CD4-positive, alpha-beta T cell (primary cell): ENCODE measurements around the gene FAM228A. TPM values are rescaled to one million over a fixed set of nuclear protein-coding genes. Genes with fewer than 3 reads are reported as not detected.
A peak's percentile ranks its signal among the peaks of the same experiment; 100 is the strongest.

ENCODE experiments used
- ATAC-seq: fragments of 200-7000 bp; cut with Tn5 transposase; one replicate; pipeline ENCODE4 v1.10.0; 2022; ENCODE audit warnings: mild to moderate bottlenecking; ENCODE audit not compliant: poor library complexity
- CTCF ChIA-PET: fragments of 350-600 bp; sonication (Branson Sonifier 250); formaldehyde crosslinking; loops from one replicate; lab custom pipeline; 2021; ENCODE audit warnings: antibody characterized with exemption, inconsistent platforms; lab: Charles Lee
- POLR2A ChIA-PET: fragments of 350-600 bp; sonication (Branson Sonifier 250); formaldehyde crosslinking; loops from one replicate; lab custom pipeline; 2021; ENCODE audit warnings: antibody characterized with exemption, inconsistent platforms; lab: Charles Lee
- DNase-seq, 14 experiments: peaks; one replicate each; pipeline ENCODE4 v3.0.0-alpha.2; 2013 to 2020; ENCODE audit warnings: mixed read lengths in 2 of 14
- H3K27ac ChIP-seq, 2 donors: one replicate each; pipeline versions ENCODE4 v1.5.1 to v1.7.0; 2013; ENCODE audit warnings: low read length in 2 of 2, low read depth in 1 of 2, mild to moderate bottlenecking in 1 of 2
- H3K27me3 ChIP-seq, 2 experiments: 1 replicate in 1 of 2; 2 replicates in 1 of 2; pipeline versions ENCODE4 v1.6.1 to v1.7.0; 2013; ENCODE audit warnings: low read length in 2 of 2, control low read depth in 1 of 2, mild to moderate bottlenecking in 1 of 2, moderate library complexity in 1 of 2; ENCODE audit not compliant: insufficient read depth in 2 of 2, control insufficient read depth in 1 of 2
- H3K36me3 ChIP-seq: one replicate; pipeline ENCODE4 v1.6.1; 2013; ENCODE audit warnings: low read length, control low read depth; ENCODE audit not compliant: insufficient read depth
- H3K4me1 ChIP-seq: one replicate; pipeline ENCODE4 v1.6.1; 2013; ENCODE audit warnings: low read length, control low read depth; ENCODE audit not compliant: insufficient read depth
- H3K4me3 ChIP-seq: one replicate; pipeline ENCODE4 v1.5.1; 2013; ENCODE audit warnings: mild to moderate bottlenecking, low read length, moderate library complexity
- H3K9me3 ChIP-seq, 2 experiments: 1 replicate in 1 of 2; 2 replicates in 1 of 2; pipeline versions ENCODE4 v1.6.1 to v1.7.0; 2013; ENCODE audit warnings: low read length in 2 of 2, mild to moderate bottlenecking in 2 of 2, control low read depth in 1 of 2, moderate library complexity in 1 of 2; ENCODE audit not compliant: control insufficient read depth in 1 of 2, insufficient read depth in 1 of 2
- H3K27ac Mint-ChIP-seq: one replicate; pipeline ENCODE4 v1.8.0; 2020; ENCODE audit warnings: mixed read lengths
- H3K27me3 Mint-ChIP-seq: one replicate; pipeline ENCODE4 v1.8.0; 2021; ENCODE audit warnings: mixed read lengths
- H3K36me3 Mint-ChIP-seq: one replicate; pipeline ENCODE4 v1.8.0; 2021; ENCODE audit warnings: low read depth, mixed read lengths
- H3K4me1 Mint-ChIP-seq: one replicate; pipeline ENCODE4 v1.8.0; 2021; ENCODE audit warnings: low read depth, mixed read lengths
- H3K4me3 Mint-ChIP-seq: one replicate; pipeline ENCODE4 v1.8.0; 2020; ENCODE audit warnings: mild to moderate bottlenecking, mixed read lengths
- H3K9me3 Mint-ChIP-seq: one replicate; pipeline ENCODE4 v1.8.0; 2020; ENCODE audit warnings: mixed read lengths
- intact Hi-C, 2 experiments: fragments of 100-400 bp; cut with DNase I in 1 of 2; cut with micrococcal nuclease in 1 of 2; formaldehyde crosslinking; loops; one replicate each; pipeline versions ENCODE4 v1.15.1 to v1.9.0; 2023 to 2025; cut with DNase I, micrococcal nuclease
- total RNA-seq, 174 experiments: library from RNA in 2 of 174; stranded (reverse) in 2 of 174; gene quantifications; one replicate each; pipeline ENCODE4 v1.2.3 and lab custom pipeline; 2021 to 2026
- TF ChIP-seq, protein P1 (sequence below): fragments of 200-600 bp; IDR thresholded peaks from one replicate; pipeline ENCODE4 v1.8.0; 2022; ENCODE audit warnings: antibody characterized with exemption, mild to moderate bottlenecking

FAM228A gene
- total RNA-seq, 2 experiments from 2014 or later, result 0.20 to 0.22 TPM

DNA sequence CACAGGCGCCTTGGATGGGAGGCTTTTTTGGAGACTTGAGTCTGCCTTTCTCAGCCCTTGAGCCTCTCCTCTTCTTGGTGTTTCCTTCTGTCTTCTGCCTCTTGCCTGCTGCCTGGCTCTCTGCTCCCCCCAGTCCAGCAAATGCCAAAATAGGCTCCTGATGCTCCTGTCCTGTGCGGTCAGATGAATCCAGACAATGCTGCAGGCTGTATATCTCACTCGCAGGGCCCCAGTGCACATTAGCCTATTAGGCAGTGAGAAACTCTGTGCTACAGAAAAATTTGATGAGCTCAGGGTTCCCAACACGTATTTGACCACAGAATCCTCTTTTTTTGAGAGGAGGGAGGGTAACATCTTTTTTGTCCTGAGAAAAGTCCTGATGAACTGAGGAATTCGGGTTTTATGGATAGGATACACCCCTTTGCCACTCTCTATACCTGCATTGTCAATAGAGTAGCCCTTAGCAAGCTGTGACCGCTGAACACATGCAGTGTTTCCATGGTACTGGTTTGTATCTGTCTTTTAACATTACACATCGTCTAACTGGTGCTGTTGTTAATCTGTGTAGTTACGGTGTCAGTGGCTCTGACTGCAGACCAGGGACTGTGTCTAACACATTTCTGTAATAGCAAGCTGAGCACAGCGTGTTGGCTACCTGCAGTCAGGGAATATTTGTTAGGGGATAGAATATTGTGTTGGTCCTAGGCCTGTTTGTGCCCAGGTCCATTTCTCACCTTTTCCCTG, 50.8 kb downstream of the FAM228A start:
- no peak overlapping the region for H3K4me3 Mint-ChIP-seq
- ATAC-seq, result no peak
- H3K4me1 ChIP-seq, result no peaks in the 10 kb centered on the region
- H3K27ac Mint-ChIP-seq, result no peak overlapping the region
- no peak overlapping the region for H3K4me3 ChIP-seq
- no peaks in the 10 kb centered on the region for H3K9me3 ChIP-seq
- no peaks in the 10 kb centered on the region for H3K9me3 Mint-ChIP-seq
- no peaks in the 10 kb centered on the region for H3K27me3 ChIP-seq
- no peaks in the 10 kb centered on the region for H3K4me1 Mint-ChIP-seq
- H3K36me3 ChIP-seq, result peaks cover 27% of the 10 kb centered on the region
- no peak overlapping the region for H3K27ac ChIP-seq
- TF ChIP-seq, protein P1, sequence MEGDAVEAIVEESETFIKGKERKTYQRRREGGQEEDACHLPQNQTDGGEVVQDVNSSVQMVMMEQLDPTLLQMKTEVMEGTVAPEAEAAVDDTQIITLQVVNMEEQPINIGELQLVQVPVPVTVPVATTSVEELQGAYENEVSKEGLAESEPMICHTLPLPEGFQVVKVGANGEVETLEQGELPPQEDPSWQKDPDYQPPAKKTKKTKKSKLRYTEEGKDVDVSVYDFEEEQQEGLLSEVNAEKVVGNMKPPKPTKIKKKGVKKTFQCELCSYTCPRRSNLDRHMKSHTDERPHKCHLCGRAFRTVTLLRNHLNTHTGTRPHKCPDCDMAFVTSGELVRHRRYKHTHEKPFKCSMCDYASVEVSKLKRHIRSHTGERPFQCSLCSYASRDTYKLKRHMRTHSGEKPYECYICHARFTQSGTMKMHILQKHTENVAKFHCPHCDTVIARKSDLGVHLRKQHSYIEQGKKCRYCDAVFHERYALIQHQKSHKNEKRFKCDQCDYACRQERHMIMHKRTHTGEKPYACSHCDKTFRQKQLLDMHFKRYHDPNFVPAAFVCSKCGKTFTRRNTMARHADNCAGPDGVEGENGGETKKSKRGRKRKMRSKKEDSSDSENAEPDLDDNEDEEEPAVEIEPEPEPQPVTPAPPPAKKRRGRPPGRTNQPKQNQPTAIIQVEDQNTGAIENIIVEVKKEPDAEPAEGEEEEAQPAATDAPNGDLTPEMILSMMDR, result no peak
- H3K27me3 Mint-ChIP-seq, result no peaks in the 10 kb centered on the region
- CTCF ChIA-PET, result no interaction called here
- intact Hi-C loops, result no loop called here
- POLR2A ChIA-PET, result no interaction called here
- H3K36me3 Mint-ChIP-seq, result peaks cover 36% of the 10 kb centered on the region
- DNase-seq, result no peak

DNA sequence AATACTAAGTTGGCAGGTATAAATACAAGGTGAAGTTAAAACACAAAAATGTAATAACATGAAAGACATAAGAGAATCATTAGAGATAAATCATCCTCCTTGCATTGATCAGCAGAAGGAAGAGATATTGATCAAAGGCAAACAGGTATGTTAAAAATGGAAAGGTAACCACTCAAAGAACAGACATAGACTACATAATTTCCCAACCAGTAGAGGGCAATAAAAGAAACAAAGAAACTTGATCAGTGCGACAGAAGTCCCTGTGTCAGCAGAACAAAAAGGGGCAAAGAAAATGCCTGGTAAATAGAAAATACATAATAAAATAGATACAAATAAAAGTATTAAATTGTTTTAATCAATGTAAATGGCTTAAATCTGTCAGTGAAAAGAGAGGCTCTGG, 53.6 kb downstream of the FAM228A start:
- Mint-ChIP-seq H3K4me1 (no peaks in the 10 kb centered on the region), H3K27ac (no peak overlapping the region), H3K9me3 (no peaks in the 10 kb centered on the region), H3K27me3 (no peaks in the 10 kb centered on the region), H3K4me3 (no peak overlapping the region), H3K36me3 (peaks cover 28% of the 10 kb centered on the region)
- no peaks in the 10 kb centered on the region for H3K4me1 ChIP-seq
- DNase-seq (peak in 1 of 14 experiments; percentile 9), ATAC-seq (no peak)
- intact Hi-C loops, result loop anchor here (2.0 kb wide), 1 partner anchor 154 kb away; no protein-coding TSS in a partner anchor
- ChIA-PET CTCF (no interaction called here), POLR2A (no interaction called here)
- TF ChIP-seq, protein P1, result no peak
- H3K27ac ChIP-seq, result no peak overlapping the region
- H3K9me3 ChIP-seq, result no peaks in the 10 kb centered on the region
- H3K27me3 ChIP-seq, result no peaks in the 10 kb centered on the region
- no peak overlapping the region for H3K4me3 ChIP-seq
- peaks cover 35% of the 10 kb centered on the region for H3K36me3 ChIP-seq

DNA sequence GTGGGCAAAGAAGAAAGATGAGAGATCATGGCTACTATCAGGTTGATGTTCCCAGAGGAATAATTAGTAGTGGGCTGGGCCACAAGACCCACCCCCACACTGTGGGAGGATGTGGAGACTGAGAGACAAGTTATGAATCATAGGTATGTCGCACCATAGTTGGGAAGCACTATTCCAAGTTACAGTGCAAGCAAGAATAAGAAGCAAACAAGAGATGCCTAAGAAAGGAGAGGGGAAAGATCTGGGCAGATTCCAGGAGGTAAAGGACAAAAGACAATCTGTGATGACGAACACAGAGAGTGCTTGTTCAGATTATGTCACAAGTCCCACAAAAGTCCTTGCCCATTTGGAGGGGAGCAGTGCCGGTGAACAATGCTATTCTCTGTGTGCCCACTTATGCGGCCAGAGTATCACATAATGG, 56.6 kb downstream of the FAM228A start:
- no peaks in the 10 kb centered on the region for H3K27me3 ChIP-seq
- Mint-ChIP-seq H3K27me3 (no peaks in the 10 kb centered on the region), H3K4me3 (no peak overlapping the region), H3K27ac (no peak overlapping the region), H3K36me3 (peaks cover 34% of the 10 kb centered on the region), H3K9me3 (no peaks in the 10 kb centered on the region), H3K4me1 (no peaks in the 10 kb centered on the region)
- POLR2A ChIA-PET, result no interaction called here
- H3K4me1 ChIP-seq, result no peaks in the 10 kb centered on the region
- intact Hi-C loops, result no loop called here
- CTCF ChIA-PET, result no interaction called here
- no peaks in the 10 kb centered on the region for H3K9me3 ChIP-seq
- no peak overlapping the region for H3K4me3 ChIP-seq
- peaks cover 17% of the 10 kb centered on the region for H3K36me3 ChIP-seq
- TF ChIP-seq, protein P1, result no peak
- H3K27ac ChIP-seq, result no peak overlapping the region
- DNase-seq (no peak), ATAC-seq (no peak)
